NB4 (cell line): Measurements from ENCODE around the gene PAQR8.

ENCODE experiments used
- CTCF ChIP-seq: IDR thresholded peaks from one replicate; pipeline ENCODE4 v1.5.1; 2012; ENCODE audit warnings: low read depth, low read length
- MAX ChIP-seq: IDR thresholded peaks from 2 replicates; pipeline ENCODE4 v1.6.1; 2011; ENCODE audit warnings: low read depth, low read length
- MYC ChIP-seq: IDR thresholded peaks from 2 replicates; pipeline ENCODE4 v1.6.1; 2011; ENCODE audit warnings: low read depth, low read length
- POLR2A ChIP-seq: IDR thresholded peaks from 2 replicates; pipeline ENCODE4 v1.6.1; 2011; ENCODE audit warnings: mild to moderate bottlenecking; ENCODE audit not compliant: insufficient read length; ENCODE audit errors: extremely low read depth

GRCh38 chr6:52368002-52368401 is 6.1 kb downstream of the PAQR8 start:
- TF ChIP-seq POLR2A, result no peak
- no peak for TF ChIP-seq CTCF
- no peak for TF ChIP-seq MAX
- TF ChIP-seq MYC, result no peak
